GM19193 (cell line): ENCODE measurements around the gene CYP11A1.

Source experiments
- POLR2A ChIP-seq: IDR thresholded peaks from 4 replicates; pipeline ENCODE4 v1.6.1; 2011; ENCODE audit not compliant: insufficient read depth, insufficient read length; ENCODE audit errors: extremely low read depth

Gene CYP11A1

DNA sequence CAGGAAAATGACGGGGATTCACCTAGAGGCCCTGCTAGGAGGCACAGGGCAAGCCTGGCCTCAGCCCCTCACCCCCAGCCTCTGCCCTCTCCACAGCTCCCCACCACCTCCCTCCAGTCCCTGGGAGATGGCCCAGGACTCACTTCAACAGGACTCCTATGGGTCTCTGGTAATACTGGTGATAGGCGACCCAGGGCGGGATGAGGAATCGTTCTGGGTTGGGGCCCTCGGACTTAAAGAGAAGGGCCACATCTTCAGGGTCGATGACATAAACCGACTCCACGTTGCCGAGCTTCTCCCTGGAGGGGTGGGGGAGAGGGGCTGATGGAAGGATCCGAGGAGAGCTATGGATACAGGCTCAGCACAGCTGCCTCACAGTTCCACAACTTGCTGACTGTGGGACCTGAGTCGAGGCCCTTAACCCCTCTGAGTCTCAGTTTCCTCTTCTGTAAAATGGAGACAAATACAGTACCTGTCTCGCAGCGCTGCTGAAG lies 19.6 kb downstream of the CYP11A1 start:
- TF ChIP-seq POLR2A: no peak

DNA sequence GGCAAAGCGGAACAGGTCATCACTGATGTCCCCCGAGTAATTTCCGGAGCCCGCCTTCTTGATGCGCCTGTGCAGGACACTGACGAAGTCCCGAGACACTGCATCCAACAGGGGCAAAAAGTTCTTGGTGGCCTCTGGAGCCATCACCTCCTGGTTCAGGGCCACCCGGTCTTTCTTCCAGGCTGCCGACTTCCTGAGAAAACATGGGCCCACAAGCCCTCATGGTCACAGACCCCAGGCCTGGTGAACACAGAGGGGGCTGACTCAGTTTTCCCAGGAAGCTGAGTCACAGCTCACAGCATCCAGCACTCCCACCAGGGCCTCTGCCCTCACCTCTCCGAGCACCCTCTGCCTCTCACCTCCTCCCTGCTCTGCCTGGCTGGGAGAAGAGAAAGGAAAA lies 22.4 kb downstream of the CYP11A1 start:
- no peak for TF ChIP-seq POLR2A

DNA sequence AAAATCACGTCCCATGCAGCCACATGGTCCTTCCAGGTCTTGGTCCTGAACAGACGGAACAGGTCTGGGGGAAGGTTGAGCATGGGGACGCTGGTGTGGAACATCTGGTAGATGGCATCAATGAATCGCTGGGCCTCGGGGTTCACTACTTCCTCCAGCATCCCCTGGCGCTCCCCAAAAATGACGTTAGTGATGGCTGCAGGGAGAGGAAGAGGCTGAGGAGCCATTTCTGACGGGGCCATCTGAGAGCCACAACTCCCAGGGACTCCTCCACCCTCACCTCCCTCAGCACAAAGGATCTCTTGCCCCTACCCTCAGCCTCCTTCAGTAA lies 23.7 kb downstream of the CYP11A1 start:
- no peak for TF ChIP-seq POLR2A

- no peak for TF ChIP-seq POLR2A
Observed at GRCh38 chr15:74343127-74343796, 24.2 kb downstream of the CYP11A1 start.

GRCh38 chr15:74340150-74340549 lies 27.3 kb downstream of the CYP11A1 start:
- no peak for TF ChIP-seq POLR2A

DNA sequence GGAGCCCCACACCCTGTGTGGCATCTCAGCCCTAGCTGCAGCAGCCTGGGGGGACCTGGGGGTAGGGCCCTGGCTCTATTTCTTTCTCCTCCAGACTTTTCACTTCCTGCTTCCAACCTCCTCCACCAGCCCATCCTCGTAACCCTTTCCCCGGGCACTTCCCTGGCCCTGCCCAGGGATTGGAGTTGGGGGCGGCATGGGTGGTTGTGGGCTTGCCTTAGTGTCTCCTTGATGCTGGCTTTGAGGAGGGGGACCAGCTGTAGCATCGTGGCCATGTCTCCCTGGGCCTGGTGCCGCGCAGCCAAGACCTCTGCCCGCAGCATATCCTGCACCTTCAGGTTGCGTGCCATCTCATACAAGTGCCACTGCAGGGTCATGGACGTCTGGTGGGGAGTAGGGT lies 28.1 kb downstream of the CYP11A1 start:
- TF ChIP-seq POLR2A: no peak

GRCh38 chr15:74338676-74339075 lies 28.8 kb downstream of the CYP11A1 start:
- TF ChIP-seq POLR2A: no peak

DNA sequence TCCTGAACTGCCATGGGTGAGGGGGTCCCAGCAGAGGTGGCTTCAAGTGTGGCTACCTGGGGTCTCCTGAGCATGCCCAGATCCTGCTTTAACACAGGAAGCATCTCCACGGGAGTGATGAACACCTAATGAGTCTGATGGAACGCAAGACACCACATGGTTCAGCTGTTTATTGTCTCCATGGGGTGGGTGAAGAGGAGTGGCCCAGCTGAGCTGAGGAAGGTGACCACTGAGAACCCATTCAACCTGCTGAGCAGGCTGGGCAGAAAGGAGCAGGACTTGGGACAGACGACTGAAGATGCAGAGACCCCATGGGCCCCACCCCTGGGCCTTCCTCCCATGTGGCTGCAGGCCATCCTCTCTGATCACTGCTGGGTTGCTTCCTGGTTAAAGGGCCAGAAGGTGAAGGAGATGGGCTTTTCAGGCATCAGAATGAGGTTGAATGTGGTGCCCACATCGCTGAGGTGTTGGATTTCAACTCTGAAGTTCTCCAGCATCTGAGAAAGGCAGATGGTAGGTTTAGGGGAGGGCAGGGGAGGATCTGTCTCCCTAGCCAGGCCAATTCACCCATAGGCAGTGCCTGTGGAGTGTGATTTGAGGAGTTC lies 29.7 kb downstream of the CYP11A1 start:
- TF ChIP-seq POLR2A: no peak

DNA sequence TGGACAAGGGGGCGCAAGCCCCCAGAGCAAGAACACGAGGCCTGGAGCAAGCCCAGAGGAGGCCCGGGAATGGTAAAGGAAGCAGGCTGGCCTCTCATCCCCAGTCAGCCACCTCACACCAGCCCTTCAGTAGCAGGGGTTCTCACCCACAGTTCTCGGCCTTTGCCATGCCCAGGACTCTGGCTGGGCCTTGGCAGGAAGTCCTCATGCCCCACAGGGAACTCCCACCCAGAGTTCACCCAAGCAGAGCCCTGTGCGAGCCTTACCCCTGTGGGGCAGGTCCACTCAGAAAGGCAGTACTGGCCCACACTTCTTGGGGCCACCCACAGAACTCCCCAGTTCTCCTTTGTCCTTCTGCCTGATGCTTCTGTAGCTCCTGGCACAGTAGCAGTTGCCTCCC lies 30.3 kb downstream of the CYP11A1 start:
- TF ChIP-seq POLR2A: no peak

GRCh38 chr15:74336061-74337005 lies 31.1 kb downstream of the CYP11A1 start:
- no peak for TF ChIP-seq POLR2A

DNA sequence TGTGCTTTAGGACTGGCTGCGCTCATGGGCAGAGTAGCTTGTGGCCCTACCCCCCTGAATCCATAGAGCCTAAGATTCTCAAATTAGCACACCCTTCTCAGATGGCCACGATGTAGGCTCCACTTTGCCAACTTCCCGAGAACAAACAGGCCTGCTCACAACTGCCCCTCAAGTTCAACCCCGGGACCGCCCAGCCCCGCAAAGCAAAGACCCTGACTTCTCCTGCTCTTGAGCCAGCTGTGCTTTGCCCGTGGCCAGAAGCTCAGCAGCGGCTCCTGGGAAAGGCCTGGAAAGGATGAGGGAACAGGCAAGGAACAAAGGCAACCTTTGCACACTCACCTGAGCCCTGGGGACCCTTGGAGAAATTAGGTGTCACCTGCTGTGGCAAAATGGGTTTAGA lies 32.0 kb downstream of the CYP11A1 start:
- TF ChIP-seq POLR2A: no peak

DNA sequence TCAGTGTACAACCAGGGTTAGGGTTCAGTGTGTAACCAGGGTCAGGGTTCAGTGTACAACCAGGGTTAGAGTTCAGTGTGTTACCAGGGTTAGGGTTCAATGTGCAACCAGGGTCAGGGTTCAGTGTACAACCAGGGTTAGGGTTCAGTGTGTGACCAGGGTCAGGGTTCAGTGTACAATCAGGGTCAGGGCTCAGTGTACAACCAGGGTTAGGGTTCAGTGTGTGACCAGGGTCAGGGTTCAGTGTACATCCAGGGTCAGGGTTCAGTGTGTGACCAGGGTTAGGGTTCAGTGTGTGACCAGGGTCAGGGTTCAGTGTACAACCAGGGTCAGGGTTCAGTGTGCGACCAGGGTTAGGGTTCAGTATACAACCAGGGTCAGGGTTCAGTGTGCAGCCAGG lies 33.3 kb downstream of the CYP11A1 start:
- no peak for TF ChIP-seq POLR2A

GRCh38 chr15:74333662-74334061 lies 33.8 kb downstream of the CYP11A1 start:
- no peak for TF ChIP-seq POLR2A

- TF ChIP-seq POLR2A: no peak
Observed at GRCh38 chr15:74333093-74333492, 34.4 kb downstream of the CYP11A1 start.

DNA sequence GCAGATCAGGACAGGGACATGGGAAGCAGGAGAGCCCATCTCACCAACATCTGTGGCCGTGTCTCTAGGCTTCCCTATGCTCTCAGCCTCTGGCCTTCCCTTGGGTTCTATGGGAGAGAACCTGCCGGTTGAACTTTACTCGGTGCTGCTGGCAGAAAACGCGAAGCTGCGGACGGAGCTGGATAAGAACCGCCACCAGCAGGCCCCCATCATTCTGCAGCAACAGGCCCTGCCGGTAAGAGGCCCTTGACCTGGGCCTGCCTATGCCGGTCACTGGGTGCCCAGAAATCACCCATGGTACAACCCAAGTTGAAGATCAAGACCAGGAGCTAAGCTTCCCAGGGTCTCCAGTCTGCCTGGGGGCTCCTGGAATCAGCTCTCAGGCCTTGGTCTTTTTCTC lies 34.8 kb downstream of the CYP11A1 start:
- TF ChIP-seq POLR2A: no peak

- TF ChIP-seq POLR2A: no peak
Observed at GRCh38 chr15:74332011-74332410, 35.4 kb downstream of the CYP11A1 start.

- TF ChIP-seq POLR2A: no peak
Observed at GRCh38 chr15:74330861-74331408, 36.5 kb downstream of the CYP11A1 start.
